ENCODE data around the gene CDKL5. TPM values are rescaled to one million over a fixed set of nuclear protein-coding genes. Genes with fewer than 3 reads are reported as not detected.

CDKL5 gene
- total RNA-seq, 4 donors from 2014 or later = 5.1 to 11.8 (median 7.4) TPM

DNA sequence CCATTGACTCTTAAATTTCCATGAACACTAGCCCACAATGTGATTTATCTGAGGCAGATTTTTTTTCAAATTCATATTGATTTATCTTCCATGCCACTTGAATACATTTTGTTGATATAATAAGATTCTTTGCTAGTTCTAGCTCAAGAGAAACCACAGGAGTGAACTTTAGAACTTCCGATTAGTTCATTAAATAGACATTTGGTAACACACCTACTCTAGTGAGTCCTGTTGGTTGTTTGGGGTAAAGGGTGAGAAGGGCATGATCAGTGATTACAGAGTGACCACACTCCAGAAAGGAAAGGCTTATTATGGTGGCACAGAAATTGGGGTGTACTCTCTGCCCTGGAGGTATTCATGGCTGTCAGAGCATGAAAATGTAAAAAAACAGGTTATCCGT, 120.4 kb downstream of the CDKL5 start:
- no peak for DNase-seq (ENCODE audit: low spot score in 2 of 2)
- WGBS = 88% methylated on average over 2 of the region's 2 CpGs

DNA sequence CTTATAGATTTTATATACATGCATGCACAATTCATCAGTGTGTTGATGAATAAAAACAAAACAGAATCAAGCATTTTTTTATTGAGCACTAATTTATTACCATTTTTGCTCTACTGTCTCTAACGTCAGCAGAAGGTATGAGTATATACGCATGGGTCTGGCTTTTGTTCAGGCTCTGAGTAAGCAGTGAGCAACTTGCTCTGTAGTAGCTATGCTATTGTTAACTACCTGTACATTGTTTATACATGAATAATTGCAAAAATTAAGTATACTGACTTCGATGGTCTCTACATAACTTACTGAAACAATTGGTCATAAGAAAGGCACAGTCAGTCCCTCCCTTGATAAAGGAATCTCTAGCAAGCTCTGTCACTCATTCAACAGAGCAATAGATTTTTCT, 123.6 kb downstream of the CDKL5 start:
- Histone ChIP-seq H3K4me1 (no peaks in the 10 kb centered on the region), H3K27me3 (no peaks in the 10 kb centered on the region), H3K27ac (no peak overlapping the region), H3K4me3 (no peak overlapping the region), H3K36me3 (no peaks in the 10 kb centered on the region), H3K9me3 (no peaks in the 10 kb centered on the region)
- TF ChIP-seq POLR2A (IDR thresholded peaks at IDR 0.05) (no peak), POLR2AphosphoS5 (IDR thresholded peaks at IDR 0.05) (no peak), EP300 (IDR thresholded peaks at IDR 0.05) (no peak)
- TF ChIP-seq, protein P1, sequence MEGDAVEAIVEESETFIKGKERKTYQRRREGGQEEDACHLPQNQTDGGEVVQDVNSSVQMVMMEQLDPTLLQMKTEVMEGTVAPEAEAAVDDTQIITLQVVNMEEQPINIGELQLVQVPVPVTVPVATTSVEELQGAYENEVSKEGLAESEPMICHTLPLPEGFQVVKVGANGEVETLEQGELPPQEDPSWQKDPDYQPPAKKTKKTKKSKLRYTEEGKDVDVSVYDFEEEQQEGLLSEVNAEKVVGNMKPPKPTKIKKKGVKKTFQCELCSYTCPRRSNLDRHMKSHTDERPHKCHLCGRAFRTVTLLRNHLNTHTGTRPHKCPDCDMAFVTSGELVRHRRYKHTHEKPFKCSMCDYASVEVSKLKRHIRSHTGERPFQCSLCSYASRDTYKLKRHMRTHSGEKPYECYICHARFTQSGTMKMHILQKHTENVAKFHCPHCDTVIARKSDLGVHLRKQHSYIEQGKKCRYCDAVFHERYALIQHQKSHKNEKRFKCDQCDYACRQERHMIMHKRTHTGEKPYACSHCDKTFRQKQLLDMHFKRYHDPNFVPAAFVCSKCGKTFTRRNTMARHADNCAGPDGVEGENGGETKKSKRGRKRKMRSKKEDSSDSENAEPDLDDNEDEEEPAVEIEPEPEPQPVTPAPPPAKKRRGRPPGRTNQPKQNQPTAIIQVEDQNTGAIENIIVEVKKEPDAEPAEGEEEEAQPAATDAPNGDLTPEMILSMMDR (IDR thresholded peaks at IDR 0.05) = no peak
- WGBS = 85% methylated on average over 3 of the region's 3 CpGs
- DNase-seq (ENCODE audit: low spot score in 2 of 2) = no peak

More for the DNA sequence above, 120.4 kb downstream of the CDKL5 start:
- Histone ChIP-seq H3K4me3 (no peak overlapping the region), H3K27ac (no peak overlapping the region), H3K36me3 (no peaks in the 10 kb centered on the region), H3K27me3 (no peaks in the 10 kb centered on the region), H3K4me1 (no peaks in the 10 kb centered on the region), H3K9me3 (no peaks in the 10 kb centered on the region)
- TF ChIP-seq POLR2A (IDR thresholded peaks at IDR 0.05) (no peak), EP300 (IDR thresholded peaks at IDR 0.05) (no peak), POLR2AphosphoS5 (IDR thresholded peaks at IDR 0.05) (no peak)
- TF ChIP-seq, protein P1 (IDR thresholded peaks at IDR 0.05) = no peak

DNA sequence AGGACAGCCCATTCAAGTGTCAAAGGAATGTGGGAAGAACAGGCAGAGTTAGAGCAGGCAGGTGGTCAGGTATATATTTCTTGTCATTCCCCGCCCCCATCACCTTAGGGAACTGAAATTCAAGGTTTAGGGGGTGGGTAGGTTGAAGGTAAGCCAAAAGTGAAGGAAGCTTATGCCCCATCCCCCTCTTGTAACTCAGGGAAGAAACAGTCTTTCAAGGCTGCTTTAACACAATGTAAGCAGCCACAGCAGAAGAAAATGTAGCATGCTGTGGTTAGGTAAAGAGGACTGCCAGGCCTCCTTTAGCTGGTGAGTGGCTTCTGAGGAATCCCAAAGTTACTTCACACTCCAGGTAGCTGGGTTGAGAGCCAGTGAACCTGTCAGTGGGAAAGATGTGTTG, 124.2 kb downstream of the CDKL5 start:
- Histone ChIP-seq H3K4me1 (no peaks in the 10 kb centered on the region), H3K4me3 (no peak overlapping the region), H3K9me3 (no peaks in the 10 kb centered on the region), H3K27ac (no peak overlapping the region), H3K36me3 (no peaks in the 10 kb centered on the region), H3K27me3 (no peaks in the 10 kb centered on the region)
- TF ChIP-seq EP300 (IDR thresholded peaks at IDR 0.05) = no peak
- TF ChIP-seq POLR2A (IDR thresholded peaks at IDR 0.05) = no peak
- WGBS = 57% methylated on average over 1 of the region's 1 CpG
- no peak for DNase-seq (ENCODE audit: low spot score in 2 of 2)

DNA sequence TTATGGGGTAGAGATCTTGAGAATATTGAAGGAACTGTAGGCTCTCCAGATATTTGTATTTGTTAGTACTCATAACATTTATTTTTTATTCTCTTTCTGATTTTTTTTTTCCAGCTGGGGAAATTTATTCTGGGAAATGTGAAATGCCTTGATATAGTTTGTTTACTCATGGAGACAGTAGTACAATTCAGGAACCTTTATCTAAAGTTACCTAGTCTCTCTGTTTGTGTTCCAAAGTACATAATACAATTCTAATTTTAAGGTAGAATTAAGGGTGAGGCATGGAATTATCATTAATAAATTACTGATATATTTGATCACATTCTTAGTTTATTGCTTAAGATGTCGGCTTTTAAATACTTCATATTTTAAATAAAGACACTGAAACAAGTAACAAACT, 132.5 kb downstream of the CDKL5 start:
- TF ChIP-seq EP300 (IDR thresholded peaks at IDR 0.05) = no peak
- TF ChIP-seq, protein P1 (IDR thresholded peaks at IDR 0.05) = no peak
- no peak for TF ChIP-seq POLR2A (IDR thresholded peaks at IDR 0.05)
- no peak for TF ChIP-seq POLR2AphosphoS5 (IDR thresholded peaks at IDR 0.05)
- Histone ChIP-seq H3K27me3 (no peaks in the 10 kb centered on the region), H3K4me3 (no peak overlapping the region), H3K27ac (no peak overlapping the region), H3K4me1 (no peaks in the 10 kb centered on the region), H3K9me3 (no peaks in the 10 kb centered on the region), H3K36me3 (no peaks in the 10 kb centered on the region)
- DNase-seq (ENCODE audit: low spot score in 2 of 2) = no peak
- 82% methylated on average over 1 of the region's 1 CpG for WGBS

DNA sequence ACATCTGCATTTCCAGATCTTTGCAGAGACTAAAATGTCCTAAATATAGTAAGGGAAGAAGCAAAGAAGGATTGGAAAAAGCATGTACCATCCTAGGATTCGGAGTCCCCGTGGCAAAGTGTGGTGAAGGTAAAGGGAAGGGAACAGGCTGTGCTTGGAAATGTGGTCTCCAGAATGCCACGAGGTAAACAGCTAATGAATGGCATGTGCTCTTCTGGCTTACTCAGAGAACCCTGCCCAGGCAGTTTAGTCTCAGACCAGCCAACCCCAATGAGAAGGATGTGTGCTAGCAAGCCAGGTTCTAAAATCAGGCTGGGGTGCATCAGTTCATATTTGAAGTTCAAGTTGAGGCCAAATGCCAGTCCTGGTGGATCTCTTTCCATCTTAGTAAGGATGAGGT, 133.4 kb downstream of the CDKL5 start:
- Histone ChIP-seq H3K27me3 (no peaks in the 10 kb centered on the region), H3K27ac (no peak overlapping the region), H3K9me3 (no peaks in the 10 kb centered on the region), H3K4me3 (no peak overlapping the region), H3K36me3 (no peaks in the 10 kb centered on the region), H3K4me1 (no peaks in the 10 kb centered on the region)
- WGBS = 63% methylated on average over 3 of the region's 3 CpGs
- DNase-seq (ENCODE audit: low spot score in 2 of 2) = no peak
- TF ChIP-seq EP300 (IDR thresholded peaks at IDR 0.05) = no peak
- TF ChIP-seq POLR2AphosphoS5 (IDR thresholded peaks at IDR 0.05) = no peak
- TF ChIP-seq, protein P1 (IDR thresholded peaks at IDR 0.05) = no peak
- TF ChIP-seq POLR2A (IDR thresholded peaks at IDR 0.05) = no peak

- Histone ChIP-seq H3K9me3 (no peaks in the 10 kb centered on the region), H3K27ac (no peak overlapping the region), H3K27me3 (no peaks in the 10 kb centered on the region), H3K4me1 (no peaks in the 10 kb centered on the region), H3K36me3 (no peaks in the 10 kb centered on the region), H3K4me3 (no peak overlapping the region)
- TF ChIP-seq, protein P1 (IDR thresholded peaks at IDR 0.05) = no peak
- TF ChIP-seq POLR2AphosphoS5 (IDR thresholded peaks at IDR 0.05) (no peak), POLR2A (IDR thresholded peaks at IDR 0.05) (no peak), EP300 (IDR thresholded peaks at IDR 0.05) (no peak)
- WGBS = 93% methylated on average over 1 of the region's 1 CpG
- no peak for DNase-seq (ENCODE audit: low spot score in 2 of 2)
Measured at GRCh38 chrX:18561020-18561419, 135.6 kb downstream of the CDKL5 start.
